BJ (cell line): ENCODE results near the gene ANKRD44. TPM values are rescaled to one million over a fixed set of nuclear protein-coding genes. Genes with fewer than 3 reads are reported as not detected.

Source experiments
- CTCF ChIA-PET: fragments of 350-600 bp; formaldehyde crosslinking; extraction: SDS; loops from one replicate; lab custom pipeline; 2021; ENCODE audit warnings: antibody characterized with exemption, inconsistent platforms; lab: Yijun Ruan, JAX
- POLR2A ChIA-PET: fragments of 300-600 bp; sonication (Branson Sonifier 250); formaldehyde crosslinking; extraction: SDS; loops from one replicate; lab custom pipeline; 2021; ENCODE audit warnings: antibody characterized with exemption; lab: Charles Lee
- DNase-seq: peaks from one replicate; pipeline ENCODE4 v3.0.0-alpha.2; 2011; ENCODE audit warnings: low read depth
- H3K27me3 ChIP-seq: 2 replicates; pipeline ENCODE4 v1.6.0; 2011; ENCODE audit warnings: low read length; ENCODE audit not compliant: control insufficient read depth, insufficient read depth
- H3K36me3 ChIP-seq: 2 replicates; pipeline ENCODE4 v1.5.1; 2011; ENCODE audit warnings: low read length; ENCODE audit not compliant: control insufficient read depth, insufficient read depth
- H3K4me3 ChIP-seq: 2 replicates; pipeline ENCODE4 v1.5.1; 2011; ENCODE audit warnings: low read depth, mild to moderate bottlenecking, control low read depth, low read length
- polyA plus RNA-seq: library from polyadenylated mRNA; depleted of rRNA; stranded (reverse); fragments of >200 nt; gene quantifications from 2 replicates; pipeline ENCODE4 v1.2.3, GENCODE V29; 2011
- TF ChIP-seq, protein P1 (sequence below): IDR thresholded peaks from 2 replicates; pipeline ENCODE4 v1.5.1; 2011; ENCODE audit warnings: low read depth, mild to moderate bottlenecking, control low read depth, inconsistent platforms, low read length, moderate library complexity; ENCODE audit not compliant: insufficient read depth

The ANKRD44 gene
- polyA plus RNA-seq, 1 experiment = 12.4 TPM

DNA sequence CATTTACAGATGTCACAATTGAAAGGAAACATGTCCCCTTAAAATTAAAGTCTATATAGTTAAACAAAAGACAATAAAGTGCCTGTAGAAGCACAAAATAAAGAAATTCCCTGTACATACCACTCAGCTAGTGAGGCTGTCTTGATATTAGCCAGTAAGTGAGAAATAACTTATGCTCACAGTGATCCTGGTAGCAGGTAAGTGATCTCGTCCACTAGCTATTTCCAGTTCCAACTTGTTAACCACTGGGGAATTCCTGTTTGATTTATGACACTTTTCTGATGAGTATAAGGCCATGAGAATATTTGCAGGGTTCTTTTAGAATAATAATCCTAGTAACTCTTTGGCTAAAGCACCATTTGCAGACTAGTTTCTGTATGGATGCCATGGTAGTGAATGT, 256.1 kb downstream of the ANKRD44 start:
- TF ChIP-seq, protein P1, sequence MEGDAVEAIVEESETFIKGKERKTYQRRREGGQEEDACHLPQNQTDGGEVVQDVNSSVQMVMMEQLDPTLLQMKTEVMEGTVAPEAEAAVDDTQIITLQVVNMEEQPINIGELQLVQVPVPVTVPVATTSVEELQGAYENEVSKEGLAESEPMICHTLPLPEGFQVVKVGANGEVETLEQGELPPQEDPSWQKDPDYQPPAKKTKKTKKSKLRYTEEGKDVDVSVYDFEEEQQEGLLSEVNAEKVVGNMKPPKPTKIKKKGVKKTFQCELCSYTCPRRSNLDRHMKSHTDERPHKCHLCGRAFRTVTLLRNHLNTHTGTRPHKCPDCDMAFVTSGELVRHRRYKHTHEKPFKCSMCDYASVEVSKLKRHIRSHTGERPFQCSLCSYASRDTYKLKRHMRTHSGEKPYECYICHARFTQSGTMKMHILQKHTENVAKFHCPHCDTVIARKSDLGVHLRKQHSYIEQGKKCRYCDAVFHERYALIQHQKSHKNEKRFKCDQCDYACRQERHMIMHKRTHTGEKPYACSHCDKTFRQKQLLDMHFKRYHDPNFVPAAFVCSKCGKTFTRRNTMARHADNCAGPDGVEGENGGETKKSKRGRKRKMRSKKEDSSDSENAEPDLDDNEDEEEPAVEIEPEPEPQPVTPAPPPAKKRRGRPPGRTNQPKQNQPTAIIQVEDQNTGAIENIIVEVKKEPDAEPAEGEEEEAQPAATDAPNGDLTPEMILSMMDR = no peak
- Histone ChIP-seq H3K4me3 (no peak overlapping the region), H3K36me3 (no peaks in the 10 kb centered on the region), H3K27me3 (no peaks in the 10 kb centered on the region)
- no peak for DNase-seq
- CTCF ChIA-PET = no interaction called here
- POLR2A ChIA-PET = no interaction called here

DNA sequence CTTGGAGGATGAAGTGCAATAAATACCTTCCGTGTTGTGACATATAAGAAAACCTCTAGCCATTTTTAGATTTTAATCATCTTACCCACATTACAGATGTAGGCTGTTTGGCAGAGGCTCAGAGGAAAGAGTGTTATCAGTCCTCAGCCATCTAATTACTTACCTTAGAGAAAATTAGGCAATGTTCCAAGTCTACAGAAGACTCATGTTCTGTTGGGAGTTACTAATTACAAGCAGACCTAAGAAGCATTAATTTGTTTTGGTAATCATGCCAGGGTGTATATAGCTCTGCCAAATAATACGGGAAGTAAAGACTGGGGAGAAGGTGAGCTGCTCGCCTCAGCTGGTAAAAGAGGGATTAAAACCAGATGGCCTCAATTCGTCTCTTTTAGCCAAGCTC, 258.2 kb downstream of the ANKRD44 start:
- ChIA-PET CTCF (interaction anchor here (0.6 kb wide), 1 partner anchor 39 kb away, joined by 3 read pairs; no protein-coding TSS in a partner anchor), POLR2A (no interaction called here)
- H3K36me3 ChIP-seq = no peaks in the 10 kb centered on the region
- TF ChIP-seq, protein P1 = no peak
- no peaks in the 10 kb centered on the region for H3K27me3 ChIP-seq
- no peak for DNase-seq
- no peak overlapping the region for H3K4me3 ChIP-seq

DNA sequence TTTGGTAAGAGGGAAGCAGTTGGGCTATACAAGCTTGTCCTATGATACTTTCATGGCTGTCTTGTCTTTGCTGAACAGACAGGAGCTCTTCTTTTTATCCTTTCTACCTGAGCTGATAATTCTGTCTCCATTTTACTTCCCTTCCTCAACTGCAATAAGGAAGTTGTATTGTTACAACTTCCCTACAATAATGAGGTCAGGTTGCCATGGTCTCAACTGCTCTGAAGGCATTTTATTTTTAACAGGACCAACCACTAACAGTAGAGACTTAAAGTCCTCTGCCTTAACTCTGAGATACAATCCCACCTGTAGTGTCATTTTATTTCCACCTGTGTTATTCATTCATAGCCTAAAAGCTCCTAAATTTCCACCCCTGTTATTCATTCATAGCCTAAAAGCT, 265.5 kb downstream of the ANKRD44 start:
- H3K4me3 ChIP-seq = no peak overlapping the region
- CTCF ChIA-PET = interaction anchor here (0.9 to 1.5 kb wide), 3 partner anchors 10 to 64 kb away, joined by 3 to 4 read pairs (median 4); no protein-coding TSS in a partner anchor
- TF ChIP-seq, protein P1 = no peak
- POLR2A ChIA-PET = no interaction called here
- DNase-seq = no peak
- no peaks in the 10 kb centered on the region for H3K27me3 ChIP-seq
- H3K36me3 ChIP-seq = no peaks in the 10 kb centered on the region

DNA sequence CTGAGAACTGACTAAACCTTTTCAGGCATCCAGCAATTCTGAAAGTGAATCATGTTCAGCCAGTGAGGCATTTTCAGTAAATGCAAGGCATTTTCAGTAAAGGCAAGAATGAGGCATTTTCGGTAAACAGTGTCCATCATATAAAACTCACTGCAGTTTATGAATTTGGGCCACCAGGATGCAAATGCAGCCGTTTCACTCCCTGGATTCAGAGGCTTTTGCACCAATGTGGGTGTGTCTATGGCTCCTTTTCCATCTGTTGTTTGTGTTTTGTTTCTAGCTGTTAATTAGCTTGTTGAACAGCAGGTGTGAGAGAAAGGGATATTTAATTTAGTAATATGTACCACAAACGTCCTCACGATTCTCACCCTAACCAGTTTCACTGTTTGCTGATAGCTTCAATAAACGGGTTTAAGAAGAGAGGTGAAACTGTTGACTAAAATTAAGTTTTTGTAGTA, 267.8 kb downstream of the ANKRD44 start:
- no peak overlapping the region for H3K4me3 ChIP-seq
- no peak for DNase-seq
- ChIA-PET CTCF (no interaction called here), POLR2A (no interaction called here)
- TF ChIP-seq, protein P1 = no peak
- H3K36me3 ChIP-seq = no peaks in the 10 kb centered on the region
- no peaks in the 10 kb centered on the region for H3K27me3 ChIP-seq

DNA sequence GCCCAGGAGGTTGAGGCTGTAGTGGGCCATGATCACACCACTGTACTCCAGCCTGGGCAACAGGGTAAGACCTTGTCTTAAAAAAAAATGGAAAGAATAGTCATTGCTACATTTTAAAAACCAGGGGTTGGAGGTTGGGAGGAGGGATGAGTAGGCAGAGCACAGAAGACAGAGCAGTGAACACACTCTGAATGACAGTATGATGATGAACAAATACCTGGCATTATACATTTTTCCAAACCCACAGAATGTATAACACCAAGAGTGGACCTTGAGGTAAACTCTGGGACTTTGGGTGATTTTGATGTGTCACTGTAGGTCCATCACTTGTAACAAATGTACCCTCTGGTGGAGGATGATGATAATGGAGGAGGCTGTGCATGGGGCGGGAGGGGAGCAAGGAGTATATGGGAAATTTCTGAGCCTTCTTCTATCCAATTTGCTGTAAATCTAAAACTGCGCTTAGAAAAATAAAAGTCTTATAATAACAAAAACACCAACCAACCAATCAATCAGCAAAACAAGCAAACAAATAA, 272.6 kb downstream of the ANKRD44 start:
- Histone ChIP-seq H3K36me3 (no peaks in the 10 kb centered on the region), H3K27me3 (no peaks in the 10 kb centered on the region), H3K4me3 (no peak overlapping the region)
- ChIA-PET CTCF (no interaction called here), POLR2A (no interaction called here)
- no peak for DNase-seq
- TF ChIP-seq, protein P1 = no peak
